Occipital lobe (tissue), 2 donors: ENCODE measurements around the gene PIERCE2. TPM values are rescaled to one million over a fixed set of nuclear protein-coding genes. Genes with fewer than 3 reads are reported as not detected.
"Not testable (repeated sequence)": the region's sequence is repeated elsewhere in the genome, so short reads cannot be mapped to it uniquely, and the experiment has no call there.

Experiments used
- DNase-seq: peaks from one replicate; lab custom pipeline; 2025; lab: John Stamatoyannopoulos, UW
- total RNA-seq: library from RNA; depleted of rRNA; stranded (reverse); fragments of >200 nt; gene quantifications from one replicate; pipeline ENCODE4 v1.2.3, GENCODE V29; 2014

PIERCE2 gene, protein sequence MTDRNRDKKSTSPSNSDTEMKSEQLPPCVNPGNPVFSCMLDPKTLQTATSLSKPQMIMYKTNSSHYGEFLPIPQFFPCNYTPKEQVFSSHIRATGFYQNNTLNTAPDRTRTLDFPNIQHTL
- total RNA-seq, result 5.0 TPM

DNA sequence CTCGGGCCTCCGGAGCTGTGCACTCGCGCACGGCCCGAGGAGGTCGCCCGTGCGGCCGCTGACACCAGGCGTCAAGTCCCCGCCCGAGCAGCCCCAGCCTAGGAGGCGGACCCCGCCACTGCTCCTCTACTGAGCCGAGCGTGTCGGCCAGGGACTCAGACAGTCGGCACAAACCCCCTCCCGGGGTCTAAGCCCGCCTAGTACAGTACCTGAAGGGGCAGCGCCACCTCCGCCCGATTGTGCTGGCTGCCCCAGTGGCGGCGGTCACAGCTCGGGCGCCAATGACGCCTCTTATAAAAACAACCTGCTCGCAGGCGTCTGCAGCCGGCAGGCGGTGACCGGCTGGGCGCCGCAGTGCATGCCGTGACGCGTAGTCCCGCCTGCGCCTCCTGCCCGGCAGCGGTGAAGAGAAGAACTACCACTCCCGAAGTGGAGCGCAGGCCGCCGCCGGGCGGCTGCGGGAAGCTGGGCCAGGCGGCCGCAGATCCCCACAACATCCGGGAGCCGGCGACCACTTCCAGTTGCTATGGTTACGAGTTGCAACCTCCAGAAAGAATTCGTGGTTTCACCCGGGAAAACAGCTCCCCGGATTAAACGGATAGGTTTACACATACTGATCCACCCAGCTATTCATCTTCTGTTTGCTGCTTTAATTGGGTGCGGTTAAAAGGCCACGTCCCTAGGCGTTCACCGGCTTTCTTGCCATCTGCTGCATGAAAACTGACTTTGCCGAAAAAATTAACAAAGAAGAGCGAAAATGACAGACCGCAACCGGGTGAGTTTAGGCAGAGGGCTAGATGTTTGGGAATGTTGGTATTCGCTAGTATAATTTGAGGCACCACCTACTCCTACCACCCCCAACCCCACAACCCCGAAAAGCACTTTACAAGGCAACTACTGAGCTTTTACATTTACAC is at the start of gene PIERCE2, which contains the start of gene CCPG1:
Gene PIERCE2, plus strand, starts transcription at position 484 of the 917 bp plus-strand sequence. Its CDS starts 274 bp downstream, at position 758.
Gene CCPG1, minus strand, starts transcription at position 348 of the 917 bp plus-strand sequence. CDS start 18,935 bp downstream, outside the sequence.
- peak; percentile 95 for DNase-seq

DNA sequence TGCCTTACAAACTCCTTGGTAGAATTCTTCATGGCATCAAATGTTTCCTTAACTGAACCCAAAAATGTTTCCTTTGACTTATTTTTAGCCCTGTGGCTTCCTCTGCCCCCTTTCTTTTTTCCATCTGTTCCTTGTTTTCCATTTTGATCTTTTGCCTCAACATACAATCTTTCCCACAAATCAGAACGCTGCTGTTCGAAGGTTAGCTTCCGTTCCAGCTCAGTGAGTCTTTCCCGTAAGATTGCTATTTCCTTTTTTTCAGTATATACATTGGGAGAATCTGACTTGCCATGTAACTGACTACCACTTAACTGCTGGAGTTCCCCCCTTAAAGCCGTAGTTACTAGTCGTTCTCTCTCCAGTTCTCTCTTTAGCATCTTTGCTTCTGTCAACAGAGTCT is 48.0 kb upstream of the PIERCE2 start:
- DNase-seq, result no peak

DNA sequence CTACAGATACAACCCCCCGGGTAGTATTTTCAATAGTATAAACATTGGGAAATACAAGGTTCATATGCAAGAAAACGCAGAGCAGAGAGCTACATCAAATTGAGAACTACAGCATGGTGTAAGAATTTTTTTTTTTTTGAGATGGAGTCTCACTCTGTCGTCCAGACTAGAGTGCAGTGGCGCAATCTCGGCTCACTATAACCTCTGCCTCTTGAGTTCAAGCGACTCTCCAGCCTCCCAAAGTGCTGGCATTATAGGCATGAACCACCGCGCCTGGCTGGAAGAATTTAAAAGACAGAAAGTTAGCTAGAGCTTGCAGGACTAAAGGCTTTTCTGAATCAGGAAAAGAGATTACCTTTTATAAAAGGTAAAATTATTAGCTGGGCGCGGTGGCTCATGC is 47.2 kb upstream of the PIERCE2 start:
- DNase-seq, result no peak

DNA sequence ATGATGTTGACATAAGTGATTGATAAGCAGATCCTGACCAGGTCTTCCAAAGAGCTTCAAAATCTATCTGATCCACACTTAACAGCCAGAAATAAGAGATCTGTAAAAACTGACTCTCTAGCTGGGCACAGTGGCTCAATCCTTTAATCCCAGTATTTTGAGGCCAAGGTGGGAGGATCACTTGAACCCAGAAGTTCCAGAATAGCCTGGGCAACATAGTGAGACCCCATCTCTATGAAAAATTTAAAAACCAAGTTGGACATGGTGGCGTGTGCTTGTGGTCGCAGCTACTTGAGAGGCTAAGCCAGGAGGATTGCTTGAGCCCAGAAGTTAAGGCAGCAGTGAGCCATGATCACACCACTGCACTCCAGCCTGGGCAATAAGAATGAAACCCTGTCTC is 45.7 kb upstream of the PIERCE2 start:
- DNase-seq, result no peak

DNA sequence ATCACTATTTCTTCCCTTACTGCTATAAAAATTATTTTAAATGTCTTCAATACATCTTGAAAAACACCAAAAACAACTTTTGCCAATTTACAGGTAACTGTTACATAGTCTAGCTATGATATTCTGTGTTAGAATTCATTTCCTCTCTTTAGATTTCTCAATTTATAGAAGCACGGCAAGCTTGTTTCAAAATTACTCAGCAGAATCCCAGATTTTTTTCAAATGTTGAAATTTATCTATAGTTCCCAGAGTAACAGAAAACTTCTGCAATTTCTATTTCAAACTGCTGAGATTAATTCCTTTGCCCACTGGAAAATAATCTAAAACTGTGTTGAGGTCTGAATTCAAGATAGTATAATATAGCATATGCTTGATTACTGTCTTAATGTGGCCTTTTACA is 41.3 kb upstream of the PIERCE2 start:
- DNase-seq, result no peak

DNA sequence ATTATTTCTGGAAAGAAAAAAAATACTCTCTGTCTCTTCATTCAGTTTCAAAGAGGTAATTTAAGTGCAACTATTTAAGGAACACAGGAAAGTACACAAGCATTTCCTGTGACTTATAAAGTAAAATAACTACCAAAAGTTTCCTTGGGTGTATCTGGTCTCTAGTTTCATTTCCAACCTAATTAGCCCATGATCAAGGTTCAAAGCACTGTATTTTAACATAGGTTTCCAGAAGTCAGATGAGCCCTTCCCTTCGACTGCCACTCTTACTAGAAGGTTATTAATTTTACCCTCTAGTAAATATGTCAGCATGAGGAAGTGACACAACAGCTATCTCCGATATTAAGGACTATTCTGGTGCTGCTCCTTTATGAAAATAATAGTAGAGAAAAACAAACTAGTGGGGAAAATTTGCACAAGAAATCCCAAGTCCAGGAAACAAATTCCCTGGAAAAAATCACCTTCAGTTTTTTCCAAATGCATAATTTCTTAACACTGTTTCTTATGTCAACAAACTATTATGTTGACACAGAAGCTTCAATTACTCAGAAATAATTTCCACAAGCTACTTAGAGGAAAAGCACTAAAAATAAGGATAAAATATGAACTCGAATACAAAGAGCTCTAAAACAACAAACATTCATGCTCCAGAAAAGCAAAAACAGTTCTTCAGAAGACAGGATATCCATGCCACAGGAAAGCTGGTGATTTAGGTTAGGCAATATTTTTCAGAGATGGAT is 35.4 kb upstream of the PIERCE2 start:
- DNase-seq, result no peak

DNA sequence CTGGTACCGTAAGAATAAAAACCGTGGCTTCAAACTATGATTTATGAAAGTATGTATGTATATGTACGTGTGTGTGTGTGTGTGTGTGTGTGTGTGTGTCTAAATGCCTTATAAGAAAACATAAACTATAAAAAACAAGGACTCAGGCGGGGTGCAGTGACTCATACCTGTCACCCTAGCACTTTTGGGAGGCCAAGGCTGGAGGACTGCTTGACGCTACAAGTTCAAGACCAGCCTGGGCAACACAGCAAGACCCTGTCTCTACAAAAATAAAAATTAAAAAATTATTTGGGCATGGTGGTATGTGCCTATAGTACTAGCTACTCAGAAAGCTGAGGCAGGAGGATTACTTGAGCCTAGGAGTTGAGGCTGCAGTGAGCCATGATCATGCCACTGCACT is 29.2 kb upstream of the PIERCE2 start:
- DNase-seq, result no peak

DNA sequence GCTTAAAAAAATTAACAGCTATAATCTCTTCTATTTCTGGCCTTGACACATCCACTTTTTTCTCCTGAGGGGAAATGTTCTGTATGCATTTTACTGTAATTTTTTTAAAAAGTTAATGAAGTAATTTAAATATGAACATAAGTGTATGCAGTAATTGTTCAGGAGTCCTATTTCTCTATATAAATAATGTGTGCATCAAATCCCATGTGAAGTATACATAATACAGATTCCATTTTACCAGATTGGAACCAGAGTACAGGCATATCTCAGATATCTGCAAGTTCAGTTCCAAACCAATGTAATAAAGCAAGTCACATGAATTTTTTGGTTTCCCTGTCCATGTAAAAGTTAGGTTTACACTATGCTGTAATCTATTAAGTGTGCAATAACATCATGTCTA is 26.7 kb upstream of the PIERCE2 start:
- DNase-seq, result no peak

DNA sequence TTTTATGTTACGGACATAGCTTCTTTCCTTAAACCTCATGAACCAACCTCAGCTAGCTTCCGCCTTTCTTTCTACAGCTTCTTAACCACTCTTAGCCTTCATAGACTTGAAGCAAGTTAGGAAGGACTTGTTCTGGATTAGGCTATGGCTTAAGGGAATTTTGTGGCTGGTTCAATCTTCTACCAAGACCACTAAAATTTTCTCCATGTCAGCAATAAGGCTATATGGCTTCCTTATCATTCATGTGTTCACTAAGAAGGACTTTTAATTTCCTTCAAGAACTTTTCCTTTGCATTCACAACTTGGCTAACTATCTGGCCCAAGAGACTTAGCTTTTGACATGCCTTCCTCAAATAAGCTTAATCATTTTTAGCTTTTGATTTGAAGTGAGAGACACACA is 24.6 kb upstream of the PIERCE2 start:
- no peak for DNase-seq

DNA sequence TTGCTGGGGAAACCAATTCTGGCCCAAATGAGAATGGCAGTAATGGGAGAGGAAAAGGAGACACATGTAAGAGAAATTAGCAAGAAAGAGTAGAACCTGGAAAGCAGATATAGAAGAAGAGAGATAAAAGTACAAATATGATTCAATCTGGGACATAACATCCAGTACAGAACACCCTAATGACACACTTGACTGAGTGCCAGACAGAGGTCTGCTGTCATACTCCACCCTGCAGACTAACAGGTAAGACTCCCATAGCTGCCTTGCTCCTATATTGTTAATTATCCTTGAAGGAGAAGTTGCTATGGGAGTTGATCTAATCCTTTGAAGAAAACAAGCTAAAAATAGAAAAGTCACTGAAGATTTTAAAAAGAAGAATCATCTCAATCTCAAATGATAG is 21.3 kb upstream of the PIERCE2 start:
- no peak for DNase-seq

DNA sequence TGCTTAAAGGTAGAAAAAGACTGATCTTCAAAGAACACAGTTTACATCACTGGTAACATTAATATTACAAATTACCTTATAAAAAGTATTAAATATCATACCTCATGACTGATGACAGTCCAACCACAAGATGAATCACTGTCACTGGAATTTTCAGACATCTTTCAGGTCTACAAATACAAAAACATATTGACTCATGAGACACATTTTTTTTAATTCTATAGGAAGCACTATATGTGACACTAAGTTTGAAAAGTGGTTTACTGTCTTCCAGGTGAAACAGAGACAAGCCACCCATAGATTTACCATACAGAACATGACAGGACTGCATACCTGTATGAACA is 19.1 kb upstream of the PIERCE2 start:
- DNase-seq, result no peak

DNA sequence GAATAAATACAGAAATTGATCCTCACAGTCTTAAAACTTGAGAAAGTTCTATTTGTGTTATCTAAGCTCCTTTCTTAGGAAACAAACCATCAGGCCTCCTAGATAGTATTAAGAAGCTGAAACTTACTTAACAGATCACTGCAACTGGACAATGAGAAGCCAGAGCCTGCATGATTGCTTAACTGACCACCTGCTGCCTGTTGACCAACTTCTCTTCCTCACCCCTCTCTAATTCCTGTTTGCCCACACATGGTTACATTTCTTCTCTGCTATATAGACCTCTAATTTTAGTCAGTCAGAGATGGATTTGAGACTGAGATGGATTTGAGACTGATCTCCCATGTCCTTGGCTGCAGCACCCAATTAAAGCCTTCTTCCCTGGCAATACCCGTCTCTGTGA is 13.6 kb upstream of the PIERCE2 start:
- DNase-seq, result no peak

DNA sequence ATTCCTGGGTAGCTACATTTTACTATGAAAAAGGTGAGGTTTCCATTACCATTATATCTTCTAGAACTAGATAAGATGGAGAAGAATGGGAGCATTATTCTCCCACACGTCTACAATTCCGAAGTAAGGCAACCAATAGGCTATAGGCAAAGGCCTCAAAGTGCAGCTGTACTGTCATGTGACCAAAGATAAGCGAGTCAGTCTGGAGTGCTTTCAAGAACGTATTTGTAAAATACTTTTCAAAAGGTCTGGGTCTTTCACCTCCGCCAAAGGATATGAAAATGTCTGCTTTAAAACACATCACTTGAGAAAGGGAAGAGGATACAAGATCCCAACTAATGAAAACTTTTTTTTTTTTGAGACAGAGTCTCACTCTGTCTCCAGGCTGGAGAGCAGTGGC is 10.1 kb upstream of the PIERCE2 start:
- DNase-seq, result no peak

DNA sequence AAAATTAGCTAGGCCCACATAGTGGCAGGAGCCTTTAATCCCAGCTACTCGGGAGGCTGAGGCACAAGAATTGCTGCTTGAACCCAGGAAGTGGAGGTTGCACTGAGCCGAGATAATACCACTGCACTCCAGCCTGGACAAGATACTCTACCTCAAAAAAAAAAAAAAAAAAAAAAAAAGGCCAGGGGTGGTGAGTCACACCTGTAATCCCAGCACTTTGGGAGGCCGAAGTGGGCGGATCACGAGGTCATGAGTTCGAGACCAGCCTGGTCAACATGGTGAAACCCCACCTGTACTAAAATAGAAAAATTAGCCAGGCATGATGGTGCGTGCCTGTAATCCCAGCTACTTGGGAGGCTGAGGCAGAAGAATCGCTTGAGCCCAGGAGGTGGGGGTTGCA is 8.2 kb upstream of the PIERCE2 start:
- not testable (repeated sequence) for DNase-seq

DNA sequence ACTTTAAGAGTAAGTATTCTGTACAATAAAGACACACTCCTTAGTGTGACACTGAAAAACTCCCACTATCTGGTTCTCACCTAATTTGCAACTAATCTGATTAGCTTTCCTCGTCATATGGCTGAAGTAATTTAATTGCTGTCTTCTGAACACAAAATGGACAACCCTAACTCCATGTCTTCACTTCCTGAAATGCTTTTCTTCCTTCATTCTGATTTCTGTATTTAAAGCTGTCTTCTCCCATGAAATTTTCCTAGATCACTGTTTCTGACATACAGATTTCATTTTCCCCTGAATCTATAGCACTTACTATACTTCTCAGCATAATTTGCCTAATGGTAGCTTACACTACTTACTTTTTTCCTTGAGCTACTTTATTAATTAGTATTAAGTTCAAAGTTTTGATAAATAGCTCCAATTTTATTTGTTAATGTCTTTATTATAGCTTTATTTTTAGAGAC is 6.5 kb upstream of the PIERCE2 start:
- DNase-seq, result no peak

DNA sequence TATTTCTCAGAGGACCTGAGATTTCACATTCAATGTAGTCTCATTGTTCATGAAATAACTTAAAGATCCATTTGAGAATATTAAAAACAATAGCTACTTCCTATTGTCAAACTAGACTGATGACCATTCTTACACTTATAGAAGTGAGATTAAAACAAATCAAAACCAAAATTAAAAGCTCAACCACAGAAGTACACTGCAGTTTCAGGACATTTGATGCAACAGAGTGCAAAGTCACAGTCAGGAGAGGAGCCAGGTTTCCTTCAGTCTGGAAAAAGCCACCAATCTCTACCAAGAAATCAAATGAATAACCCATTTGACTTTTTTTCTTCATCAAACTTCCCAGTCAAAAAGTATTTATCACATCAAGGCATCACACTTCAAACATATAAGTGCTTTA is 5.6 kb upstream of the PIERCE2 start:
- DNase-seq, result no peak

DNA sequence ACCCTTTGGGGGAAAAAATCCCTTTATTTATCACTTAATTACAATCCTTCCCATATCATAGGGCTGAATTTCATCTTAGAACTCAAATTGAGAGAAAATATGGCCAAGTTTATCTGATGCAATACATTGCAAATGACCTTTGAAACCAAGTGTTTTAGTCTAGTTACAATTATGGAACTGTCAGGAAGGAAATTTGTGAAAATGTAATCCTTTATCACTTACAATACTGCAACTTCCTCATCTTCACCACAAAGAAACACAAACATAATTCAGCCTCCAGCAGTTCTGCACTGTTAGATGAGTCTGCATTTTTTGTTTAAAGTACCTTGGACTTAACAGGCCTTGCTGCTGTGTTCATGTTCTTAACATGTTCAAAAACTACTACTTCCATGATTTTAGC is 4.8 kb upstream of the PIERCE2 start:
- DNase-seq, result no peak

DNA sequence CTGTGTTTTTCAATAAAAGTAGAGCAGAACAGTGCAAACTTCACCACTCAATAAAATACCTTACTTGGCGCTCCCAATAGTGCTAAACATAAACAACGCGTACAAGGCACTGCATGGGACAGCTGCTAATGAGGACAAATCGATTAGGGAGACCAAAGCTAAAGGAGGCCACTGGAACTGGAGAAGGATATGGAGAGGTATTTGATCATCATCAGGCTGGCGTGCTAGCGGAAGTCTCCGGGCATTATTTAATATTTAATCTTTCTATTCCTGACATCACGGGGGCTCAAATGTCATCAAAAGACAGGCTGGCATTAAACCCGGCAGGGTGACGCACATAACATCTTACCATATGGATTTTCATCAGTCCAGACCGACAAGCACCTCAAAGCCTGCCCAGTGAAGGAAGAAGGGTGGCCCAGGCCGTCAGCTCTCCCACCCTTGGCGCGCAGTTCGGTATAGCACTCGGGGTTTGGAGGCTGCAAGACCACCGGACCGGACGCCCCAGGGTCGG is 740 bp upstream of the PIERCE2 start:
- no peak for DNase-seq

DNA sequence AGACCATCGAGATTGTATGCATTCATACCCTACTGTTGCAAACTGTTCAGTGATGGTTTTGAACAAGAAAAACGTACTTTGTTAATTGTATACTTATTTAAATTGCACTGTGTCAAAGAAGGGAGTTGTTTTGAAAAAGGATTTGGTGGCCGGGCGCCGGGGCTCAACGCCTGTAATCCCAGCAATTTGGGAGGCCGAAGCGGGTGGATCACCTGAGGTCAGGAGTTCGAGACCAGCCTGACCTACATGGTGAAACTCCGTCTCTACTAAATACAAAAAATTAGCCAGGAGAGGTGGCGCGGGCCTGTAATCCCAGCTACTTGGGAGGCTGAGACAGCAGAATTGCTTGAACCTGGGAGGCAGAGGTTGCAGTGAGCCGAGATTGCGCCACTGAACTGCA is 681 bp downstream of the PIERCE2 start:
- not testable (repeated sequence) for DNase-seq

DNA sequence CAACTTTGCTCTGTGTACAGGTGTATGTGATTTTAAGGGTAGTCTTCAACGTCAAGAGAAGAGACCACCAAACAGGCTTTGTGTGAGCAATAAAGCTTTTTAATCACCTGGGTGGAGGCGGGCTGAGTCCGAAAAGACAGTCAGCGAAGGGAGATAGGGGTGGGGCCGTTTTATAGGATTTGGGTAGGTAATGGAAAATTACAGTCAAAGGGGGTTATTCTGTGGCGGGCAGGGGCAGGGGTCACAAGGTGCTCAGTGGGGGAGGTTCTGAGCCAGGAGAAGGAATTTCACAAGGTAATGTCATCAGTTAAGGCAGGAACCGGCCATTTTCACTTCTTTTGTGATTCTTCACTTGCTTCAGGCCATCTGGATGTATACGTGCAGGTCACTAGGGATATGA is 9.4 kb downstream of the PIERCE2 start:
- DNase-seq, result not testable (repeated sequence)

DNA sequence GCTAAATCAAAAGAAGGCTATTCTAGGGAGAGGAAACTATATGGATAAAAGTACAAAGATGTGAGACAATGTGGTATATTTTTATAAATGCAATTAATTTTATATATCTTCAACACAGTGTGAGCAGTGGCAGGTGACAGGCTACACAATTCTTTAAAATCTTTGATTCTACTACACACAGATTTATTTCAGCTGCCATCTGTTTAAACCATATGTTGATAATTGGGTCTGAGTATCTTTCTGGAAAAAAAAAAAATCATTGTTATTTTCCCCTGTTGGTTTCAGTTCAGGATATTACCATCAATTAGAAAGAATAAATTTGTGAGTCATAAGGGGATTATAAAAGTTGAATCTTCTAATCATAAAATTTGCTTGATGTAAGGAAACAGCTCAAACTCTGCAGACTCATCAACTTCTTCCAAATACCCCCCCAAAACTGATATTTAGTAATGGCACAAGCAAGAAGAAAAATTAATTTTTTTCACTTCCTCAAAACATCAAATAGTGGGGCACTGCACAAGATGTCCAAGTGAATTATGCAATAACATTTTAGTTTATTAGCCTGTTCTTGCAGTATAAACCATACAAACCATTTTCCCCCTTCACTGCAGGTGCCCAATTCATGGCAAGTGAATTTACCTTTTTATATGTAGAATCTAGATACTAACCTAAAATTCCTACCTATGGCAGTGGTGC is 12.0 kb downstream of the PIERCE2 start:
- no peak for DNase-seq
